Gastroesophageal sphincter (tissue), 4 donors: Measurements from ENCODE around the gene SMIM12. TPM values are rescaled to one million over a fixed set of nuclear protein-coding genes. Genes with fewer than 3 reads are reported as not detected.
A peak's percentile ranks its signal among the peaks of the same experiment; 100 is the strongest.

ENCODE experiments used
- ATAC-seq: fragments of 150-250 bp; one replicate; pipeline ENCODE4 v1.9.1; 2016; ENCODE audit warnings: mild to moderate bottlenecking, moderate library complexity
- H3K27ac ChIP-seq, 4 donors: fragments of 200-600 bp; sonication (generic) in 3 of 4; 1 replicate in 3 of 4; 2 replicates in 1 of 4; pipeline ENCODE4 v1.5.1; 2016 to 2019
- H3K27me3 ChIP-seq: fragments of 200-600 bp; sonication (generic); one replicate; pipeline ENCODE4 v1.5.1; 2019
- H3K36me3 ChIP-seq, 2 donors: fragments of 200-600 bp; sonication (generic); one replicate each; pipeline ENCODE4 v1.5.1; 2019; ENCODE audit warnings: control low read depth in 1 of 2
- H3K4me1 ChIP-seq, 3 donors: fragments of 200-600 bp; sonication (generic); 1 replicate in 2 of 3; 2 replicates in 1 of 3; pipeline ENCODE4 v1.5.1; 2016 to 2019; ENCODE audit warnings: control low read depth in 2 of 3
- H3K4me3 ChIP-seq, 2 donors: fragments of 200-600 bp; sonication (generic); one replicate each; pipeline ENCODE4 v1.5.1; 2019; ENCODE audit warnings: mild to moderate bottlenecking in 1 of 2, moderate library complexity in 1 of 2
- H3K9me3 ChIP-seq, 3 donors: fragments of 200-600 bp; sonication (generic); one replicate each; pipeline ENCODE4 v1.5.1; 2017 to 2019; ENCODE audit warnings: control low read depth in 2 of 3
- EP300 ChIP-seq: sonication (generic); formaldehyde crosslinking; IDR thresholded peaks from one replicate; pipeline ENCODE4 v1.6.1; 2017; ENCODE audit warnings: antibody characterized with exemption, mild to moderate bottlenecking
- POLR2A ChIP-seq, 2 donors: fragments of 450-650 bp; IDR thresholded peaks; one replicate each; pipeline ENCODE4 v1.6.1; 2017; ENCODE audit warnings: antibody characterized with exemption in 2 of 2, mild to moderate bottlenecking in 2 of 2, moderate library complexity in 1 of 2
- POLR2AphosphoS5 ChIP-seq: sonication (generic); formaldehyde crosslinking; IDR thresholded peaks from one replicate; pipeline ENCODE4 v1.6.1; 2017; ENCODE audit warnings: antibody characterized with exemption
- WGBS, 2 donors: methylation state at CpG; one replicate each; pipeline ENCODE4 v1.1.5; 2018; ENCODE audit warnings: low coverage in 1 of 2; 5-methylcytosine and 5-hydroxymethylcytosine counted together
- total RNA-seq, 4 donors: library from RNA; depleted of rRNA; stranded (reverse); fragments of >200 nt; gene quantifications; one replicate each; pipeline ENCODE4 v1.1.0, GENCODE V29; 2016
- TF ChIP-seq, protein P1 (sequence below), 4 experiments: fragments of 200-600 bp in 2 of 4; fragments of 450-650 bp in 2 of 4; sonication (generic) in 1 of 4; IDR thresholded peaks; one replicate each; pipeline ENCODE4 v1.5.1; 2017 to 2019; ENCODE audit warnings: antibody characterized with exemption in 4 of 4, mild to moderate bottlenecking in 2 of 4, moderate library complexity in 2 of 4

SMIM12 gene
- total RNA-seq, 4 donors from 2014 or later = 34.2 to 52.0 (median 37.8) TPM

DNA sequence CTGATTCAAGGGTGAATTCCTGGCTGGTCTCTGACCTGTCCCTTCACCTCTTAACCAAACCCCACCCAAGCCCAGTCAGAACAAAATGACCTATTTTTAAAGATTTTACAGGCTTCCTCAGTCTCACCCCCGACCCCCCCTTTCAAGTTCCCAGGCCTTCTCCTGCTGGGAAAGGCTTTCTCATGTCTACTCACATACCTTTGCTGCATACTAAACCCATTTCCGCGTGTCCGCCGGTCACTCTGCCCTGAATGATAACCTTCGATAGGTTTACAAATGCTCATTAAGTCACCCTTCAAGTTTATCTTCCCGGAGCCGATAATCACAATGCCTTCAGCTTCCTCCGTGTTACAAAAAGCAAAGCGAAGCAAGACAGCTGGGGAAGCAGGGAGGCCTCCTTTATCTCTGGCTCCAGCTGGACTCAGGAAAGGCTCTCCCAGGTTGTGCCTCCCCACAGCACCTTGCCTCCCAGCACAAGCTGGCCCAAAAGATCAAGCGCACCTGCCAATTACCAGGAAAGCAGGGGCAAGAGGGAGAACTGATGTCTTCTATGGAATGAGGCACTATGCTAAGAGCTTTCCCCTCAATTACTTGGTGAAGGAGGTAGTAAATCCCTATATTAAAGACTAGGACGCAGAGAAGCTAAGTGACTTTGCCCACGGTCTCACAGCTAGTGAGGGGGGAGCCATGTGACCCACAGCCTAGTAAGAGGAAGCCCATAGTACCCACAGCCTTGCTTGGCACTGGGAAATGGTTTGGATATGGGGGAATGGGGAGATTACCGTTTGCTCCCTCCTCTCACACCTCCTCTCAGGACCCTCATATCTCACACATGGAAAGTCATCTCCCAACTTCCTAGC, 15.9 kb downstream of the SMIM12 start:
- H3K36me3 ChIP-seq = no peaks in the 10 kb centered on the region
- H3K4me3 ChIP-seq = no peak overlapping the region
- ATAC-seq = no peak
- peaks cover 0 to 63% (median 0%) of the 10 kb centered on the region in 3 donors for H3K4me1 ChIP-seq
- TF ChIP-seq EP300 = no peak
- TF ChIP-seq, protein P1, sequence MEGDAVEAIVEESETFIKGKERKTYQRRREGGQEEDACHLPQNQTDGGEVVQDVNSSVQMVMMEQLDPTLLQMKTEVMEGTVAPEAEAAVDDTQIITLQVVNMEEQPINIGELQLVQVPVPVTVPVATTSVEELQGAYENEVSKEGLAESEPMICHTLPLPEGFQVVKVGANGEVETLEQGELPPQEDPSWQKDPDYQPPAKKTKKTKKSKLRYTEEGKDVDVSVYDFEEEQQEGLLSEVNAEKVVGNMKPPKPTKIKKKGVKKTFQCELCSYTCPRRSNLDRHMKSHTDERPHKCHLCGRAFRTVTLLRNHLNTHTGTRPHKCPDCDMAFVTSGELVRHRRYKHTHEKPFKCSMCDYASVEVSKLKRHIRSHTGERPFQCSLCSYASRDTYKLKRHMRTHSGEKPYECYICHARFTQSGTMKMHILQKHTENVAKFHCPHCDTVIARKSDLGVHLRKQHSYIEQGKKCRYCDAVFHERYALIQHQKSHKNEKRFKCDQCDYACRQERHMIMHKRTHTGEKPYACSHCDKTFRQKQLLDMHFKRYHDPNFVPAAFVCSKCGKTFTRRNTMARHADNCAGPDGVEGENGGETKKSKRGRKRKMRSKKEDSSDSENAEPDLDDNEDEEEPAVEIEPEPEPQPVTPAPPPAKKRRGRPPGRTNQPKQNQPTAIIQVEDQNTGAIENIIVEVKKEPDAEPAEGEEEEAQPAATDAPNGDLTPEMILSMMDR (IDR thresholded peaks at IDR 0.05) = no peak
- H3K27ac ChIP-seq = peak overlapping the region in 2 of 4 donors; percentile 8 to 39
- no peaks in the 10 kb centered on the region for H3K9me3 ChIP-seq
- H3K27me3 ChIP-seq = no peaks in the 10 kb centered on the region
- 46 to 48% methylated on average over 5 to 9 of the region's 14 CpGs for WGBS, 2 donors

DNA sequence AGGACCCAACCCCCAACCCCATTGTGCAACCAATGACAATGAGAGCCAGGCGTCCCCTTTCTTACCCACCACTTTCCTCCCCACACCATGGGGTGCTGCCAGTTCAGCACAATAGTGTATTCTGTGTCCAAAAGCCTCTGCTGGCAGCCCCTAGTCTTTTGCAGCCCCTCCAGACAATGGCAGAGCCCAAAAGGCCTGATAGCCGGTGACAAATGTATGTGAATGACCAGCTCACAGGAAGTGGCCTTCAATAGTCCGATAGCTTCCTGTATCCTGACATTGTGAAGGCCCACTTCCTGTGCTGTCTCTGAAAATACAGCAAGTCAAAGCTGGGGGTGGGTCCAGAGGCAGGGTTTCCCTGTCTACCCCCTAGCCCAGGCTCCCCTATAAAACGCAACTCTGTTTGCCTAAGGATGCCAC, 16.6 kb downstream of the SMIM12 start:
- no peaks in the 10 kb centered on the region for H3K27me3 ChIP-seq
- peak; percentile 37 for ATAC-seq
- no peak for TF ChIP-seq POLR2A (IDR thresholded peaks at IDR 0.05)
- TF ChIP-seq, protein P1 (IDR thresholded peaks at IDR 0.05) = no peak
- no peak for TF ChIP-seq EP300
- no peak for TF ChIP-seq POLR2AphosphoS5
- peaks cover 0 to 3% of the 10 kb centered on the region in 2 donors for H3K36me3 ChIP-seq
- peak overlapping the region in 2 of 4 donors; percentile 4 to 39 for H3K27ac ChIP-seq
- H3K4me3 ChIP-seq = no peak overlapping the region
- WGBS, 2 donors = 70 to 94% methylated on average over 2 of the region's 4 CpGs
- peaks cover 0 to 60% (median 0%) of the 10 kb centered on the region in 3 donors for H3K4me1 ChIP-seq
- H3K9me3 ChIP-seq = no peaks in the 10 kb centered on the region

DNA sequence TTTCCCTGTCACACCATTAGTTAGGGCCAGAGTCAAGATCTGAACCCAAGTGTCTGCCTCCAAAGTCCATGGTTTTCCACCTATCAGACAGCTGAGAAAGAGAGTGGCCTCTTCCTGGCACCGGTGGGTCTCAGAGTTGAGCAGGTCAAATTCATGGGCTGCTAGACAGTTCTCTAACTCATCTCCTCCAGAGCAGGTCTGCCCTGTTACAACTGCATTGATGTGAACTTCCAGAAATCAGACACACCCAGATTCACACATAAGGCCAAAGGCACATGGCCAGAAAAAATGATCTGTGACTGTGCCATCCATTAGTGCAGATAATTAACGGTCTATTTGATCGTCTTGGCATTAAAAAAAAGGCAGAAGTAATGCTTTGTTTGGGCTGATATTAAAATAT, 17.5 kb downstream of the SMIM12 start:
- TF ChIP-seq POLR2A (IDR thresholded peaks at IDR 0.05) (no peak), EP300 (no peak), POLR2AphosphoS5 (no peak)
- TF ChIP-seq, protein P1 (IDR thresholded peaks at IDR 0.05) = no peak
- Histone ChIP-seq H3K4me3 (no peak overlapping the region), H3K36me3 (peaks cover 0 to 4% of the 10 kb centered on the region in 2 donors), H3K9me3 (no peaks in the 10 kb centered on the region), H3K27ac (no peak overlapping the region), H3K27me3 (no peaks in the 10 kb centered on the region), H3K4me1 (peaks cover 0 to 51% (median 0%) of the 10 kb centered on the region in 3 donors)
- WGBS, 2 donors = 42 to 83% methylated on average over 1 to 2 of the region's 3 CpGs
- ATAC-seq = no peak

DNA sequence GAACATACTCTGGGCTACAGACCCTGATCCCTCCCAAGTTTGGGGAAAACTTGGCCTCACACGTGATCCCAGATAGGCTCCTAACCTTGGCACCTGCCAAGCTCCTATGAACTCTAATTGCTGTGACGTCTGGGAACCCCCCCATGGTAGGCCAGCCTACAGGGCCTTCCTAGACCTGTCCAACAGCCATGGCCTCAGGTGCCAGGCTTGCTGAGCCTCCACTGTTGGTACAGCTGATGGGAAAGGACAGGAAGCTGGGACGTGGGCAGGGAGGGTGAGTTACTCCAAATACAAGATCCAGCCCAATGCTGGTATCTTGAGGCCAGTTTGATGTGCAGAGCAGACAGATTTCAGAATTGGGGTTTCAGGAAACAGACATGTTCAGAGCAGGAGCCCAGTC, 19.1 kb downstream of the SMIM12 start:
- H3K9me3 ChIP-seq = no peaks in the 10 kb centered on the region
- peaks cover 0 to 4% of the 10 kb centered on the region in 2 donors for H3K36me3 ChIP-seq
- no peaks in the 10 kb centered on the region for H3K27me3 ChIP-seq
- no peak for ATAC-seq
- H3K4me3 ChIP-seq = no peak overlapping the region
- no peak overlapping the region for H3K27ac ChIP-seq
- 100% methylated on average over 1 of the region's 3 CpGs; no CpG with 5 or more reads in 1 of the 2 donors for WGBS, 2 donors
- peaks cover 0 to 39% (median 0%) of the 10 kb centered on the region in 3 donors for H3K4me1 ChIP-seq
- TF ChIP-seq, protein P1 (IDR thresholded peaks at IDR 0.05) = no peak
- no peak for TF ChIP-seq EP300
- TF ChIP-seq POLR2A (IDR thresholded peaks at IDR 0.05) = no peak
- no peak for TF ChIP-seq POLR2AphosphoS5
